Panc1 (cell line): Measurements from ENCODE around the gene MYO19. TPM values are rescaled to one million over a fixed set of nuclear protein-coding genes. Genes with fewer than 3 reads are reported as not detected.

Source experiments
- ATAC-seq: fragments of 200-7000 bp; cut with Tn5 transposase; 2 replicates; pipeline ENCODE4 v1.9.1; 2020; ENCODE audit warnings: mild to moderate bottlenecking, moderate library complexity
- BruUV-seq: library from RNA; stranded (reverse); fragments of 400-500 nt; replicated peaks from 2 replicates; lab custom pipeline; 2021; lab: Mats Ljungman, UMichigan
- CTCF ChIA-PET: fragments of 300-600 bp; sonication (Branson Sonifier 250); formaldehyde crosslinking; loops from one replicate; lab custom pipeline; 2022; ENCODE audit warnings: antibody characterized with exemption; lab: Charles Lee
- POLR2A ChIA-PET: fragments of 300-600 bp; sonication (Branson Sonifier 250); formaldehyde crosslinking; loops from one replicate; lab custom pipeline; 2022; ENCODE audit warnings: antibody characterized with exemption; lab: Charles Lee
- DNase-seq: peaks from one replicate; pipeline ENCODE4 v3.0.0-alpha.2; 2010; ENCODE audit warnings: low read depth, low spot score
- H3K27ac ChIP-seq: 2 replicates; pipeline ENCODE4 v1.5.1; 2011; ENCODE audit warnings: mild to moderate bottlenecking, low read length, inconsistent platforms
- H3K27me3 ChIP-seq: fragments of 200-500 bp; sonication (Bioruptor generic); 2 replicates; pipeline ENCODE4 v1.6.0; 2014; ENCODE audit warnings: low read length, inconsistent platforms; ENCODE audit not compliant: control insufficient read depth, insufficient read depth
- H3K36me3 ChIP-seq: fragments of 200-500 bp; sonication (Bioruptor generic); 2 replicates; pipeline ENCODE4 v1.5.1; 2014; ENCODE audit warnings: inconsistent platforms, mild to moderate bottlenecking, low read length, moderate library complexity; ENCODE audit not compliant: control insufficient read depth, insufficient read depth
- H3K4me1 ChIP-seq: 2 replicates; pipeline ENCODE4 v1.5.1; 2011; ENCODE audit warnings: inconsistent platforms, mild to moderate bottlenecking, low read length, moderate library complexity; ENCODE audit not compliant: control insufficient read depth, insufficient read depth
- H3K4me3 ChIP-seq, 2 experiments: 2 replicates each; pipeline ENCODE4 v1.5.1; 2011 to 2012; ENCODE audit warnings: low read depth in 2 of 2, low read length in 2 of 2, mild to moderate bottlenecking in 2 of 2, inconsistent platforms in 1 of 2, moderate library complexity in 1 of 2
- H3K9me3 ChIP-seq: fragments of 200-500 bp; sonication (Bioruptor generic); 2 replicates; pipeline ENCODE4 v1.5.1; 2014; ENCODE audit warnings: low read depth, mild to moderate bottlenecking, inconsistent platforms, low read length, moderate library complexity; ENCODE audit not compliant: control insufficient read depth, insufficient read depth
- CTCF ChIP-seq: fragments of 450-650 bp; IDR thresholded peaks from 2 replicates; pipeline ENCODE4 v1.5.1; 2017; ENCODE audit warnings: mild to moderate bottlenecking
- POLR2AphosphoS5 ChIP-seq: IDR thresholded peaks from 2 replicates; pipeline ENCODE4 v1.6.1; 2012; ENCODE audit warnings: mild to moderate bottlenecking, low read depth, low read length, moderate library complexity
- REST ChIP-seq, 2 experiments: IDR thresholded peaks; 2 replicates each; pipeline ENCODE4 v1.6.1; 2011 to 2012; ENCODE audit warnings: low read depth in 2 of 2, control low read depth in 1 of 2, low read length in 1 of 2, mild to moderate bottlenecking in 1 of 2, moderate library complexity in 1 of 2; ENCODE audit not compliant: insufficient read depth in 1 of 2
- SIN3A ChIP-seq: IDR thresholded peaks from 2 replicates; pipeline ENCODE4 v1.6.1; 2012; ENCODE audit warnings: low read depth, mild to moderate bottlenecking, low read length, moderate library complexity, borderline replicate concordance; ENCODE audit not compliant: insufficient read depth
- TCF7L2 ChIP-seq: IDR thresholded peaks from 2 replicates; pipeline ENCODE4 v1.6.1; 2011; ENCODE audit warnings: mild to moderate bottlenecking, low read depth, low read length, inconsistent platforms
- in situ Hi-C: cut with HindIII; loops from 2 replicates; pipeline ENCODE4 v1.10.0; 2016; ENCODE audit warnings: low sequenced_read_pairs, low pct_unique_long_range_greater_than_20kb
- intact Hi-C: fragments of 100-400 bp; cut with micrococcal nuclease; formaldehyde crosslinking; loops from one replicate; pipeline ENCODE4 v1.10.0; 2022; ENCODE audit not compliant: unreplicated experiment
- total RNA-seq: library from RNA; stranded (reverse); gene quantifications from one replicate; pipeline ENCODE4 v1.2.1, GENCODE V29; 2021; ENCODE audit not compliant: unreplicated experiment

Gene MYO19
- total RNA-seq, 1 experiment from 2014 or later: 88.0 TPM

GRCh38 chr17:36540696-36541095, 6.0 kb upstream of the MYO19 start:
- no peaks in the 10 kb centered on the region for H3K9me3 ChIP-seq
- H3K27me3 ChIP-seq: no peaks in the 10 kb centered on the region
- TF ChIP-seq TCF7L2 (no peak), REST (IDR thresholded peaks at IDR 0.05; ENCODE audit: insufficient read depth in 1 of 2, low read depth in 2 of 2, low read length in 1 of 2) (no peak), POLR2AphosphoS5 (no peak), SIN3A (no peak), CTCF (no peak)
- BruUV-seq: no TSS peak
- ChIA-PET POLR2A (no interaction called here), CTCF (interaction anchor here (0.6 kb wide), 1 partner anchor 19 kb away, joined by 6 read pairs; no protein-coding TSS in a partner anchor)
- H3K36me3 ChIP-seq: peaks cover 8% of the 10 kb centered on the region
- in situ Hi-C loops: no loop called here
- intact Hi-C loops: no loop called here
- no peaks in the 10 kb centered on the region; the same call in none of the 2 replicates for H3K4me1 ChIP-seq
- H3K27ac ChIP-seq: no peak overlapping the region
- DNase-seq: no peak
- no peak overlapping the region for H3K4me3 ChIP-seq
- no peak for ATAC-seq

- Histone ChIP-seq H3K27me3 (no peaks in the 10 kb centered on the region), H3K9me3 (no peaks in the 10 kb centered on the region), H3K4me3 (peak overlapping the region; percentile 83 to 90), H3K36me3 (peaks cover 15% of the 10 kb centered on the region), H3K4me1 (peaks cover 3% of the 10 kb centered on the region), H3K27ac (peak overlapping the region; percentile 93)
- TF ChIP-seq POLR2AphosphoS5 (peak; percentile 12), REST (IDR thresholded peaks at IDR 0.05; ENCODE audit: insufficient read depth in 1 of 2, low read depth in 2 of 2, low read length in 1 of 2) (no peak)
- DNase-seq (no peak), ATAC-seq (peak; percentile 36; the same call in 1 of the 2 replicates)
- BruUV-seq: no TSS peak
- ChIA-PET POLR2A (no interaction called here), CTCF (no interaction called here)
- in situ Hi-C loops: no loop called here
- intact Hi-C loops: no loop called here
Observed at GRCh38 chr17:36535669-36536081, 1.0 kb upstream of the MYO19 start.
